Transverse colon (tissue), 4 donors: ENCODE data around the gene MYO19.

Experiments used
- EP300 ChIP-seq: sonication (generic); formaldehyde crosslinking; IDR thresholded peaks from one replicate; pipeline ENCODE4 v1.6.1; 2017; ENCODE audit warnings: antibody characterized with exemption, low read depth
- POLR2A ChIP-seq: fragments of 450-650 bp; IDR thresholded peaks from one replicate; pipeline ENCODE4 v1.6.1; 2016; ENCODE audit warnings: antibody characterized with exemption, mild to moderate bottlenecking, moderate library complexity
- POLR2AphosphoS5 ChIP-seq, 3 donors: sonication (generic); formaldehyde crosslinking; IDR thresholded peaks; one replicate each; pipeline ENCODE4 v1.6.1; 2016; ENCODE audit warnings: antibody characterized with exemption in 3 of 3
- TF ChIP-seq, protein P1 (sequence below), 5 experiments: fragments of 200-600 bp in 3 of 5; fragments of 450-650 bp in 2 of 5; sonication (generic) in 3 of 5; IDR thresholded peaks; 1 replicate in 2 of 5; 2 replicates in 3 of 5; pipeline ENCODE4 v1.5.1; 2016 to 2017; ENCODE audit warnings: antibody characterized with exemption in 5 of 5, inconsistent platforms in 3 of 5, mild to moderate bottlenecking in 2 of 5, moderate library complexity in 1 of 5

DNA sequence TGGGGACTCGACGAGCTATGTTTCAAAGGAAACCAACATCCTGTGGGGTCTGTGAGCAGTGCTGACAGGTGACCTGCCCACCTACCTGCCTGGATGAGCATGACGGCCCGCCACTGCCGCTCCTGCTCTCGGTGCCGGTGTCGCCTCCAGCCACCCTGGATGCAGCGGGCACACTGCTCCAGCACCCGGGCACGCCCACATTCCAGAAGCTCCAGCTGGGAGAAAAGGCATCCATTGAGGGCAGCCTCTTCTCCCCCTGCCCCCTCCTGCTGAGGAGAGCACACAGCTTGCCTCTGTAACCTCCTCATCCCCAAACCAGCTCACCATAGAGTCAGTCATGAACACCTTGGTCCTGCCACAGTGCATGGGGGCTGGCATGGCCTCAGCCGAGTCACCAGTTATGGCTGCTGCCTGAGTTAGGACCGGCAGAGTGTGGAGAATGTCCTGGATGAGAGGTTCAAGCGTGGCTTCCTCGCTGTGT is 33.9 kb downstream of the MYO19 start:
- TF ChIP-seq, protein P1, sequence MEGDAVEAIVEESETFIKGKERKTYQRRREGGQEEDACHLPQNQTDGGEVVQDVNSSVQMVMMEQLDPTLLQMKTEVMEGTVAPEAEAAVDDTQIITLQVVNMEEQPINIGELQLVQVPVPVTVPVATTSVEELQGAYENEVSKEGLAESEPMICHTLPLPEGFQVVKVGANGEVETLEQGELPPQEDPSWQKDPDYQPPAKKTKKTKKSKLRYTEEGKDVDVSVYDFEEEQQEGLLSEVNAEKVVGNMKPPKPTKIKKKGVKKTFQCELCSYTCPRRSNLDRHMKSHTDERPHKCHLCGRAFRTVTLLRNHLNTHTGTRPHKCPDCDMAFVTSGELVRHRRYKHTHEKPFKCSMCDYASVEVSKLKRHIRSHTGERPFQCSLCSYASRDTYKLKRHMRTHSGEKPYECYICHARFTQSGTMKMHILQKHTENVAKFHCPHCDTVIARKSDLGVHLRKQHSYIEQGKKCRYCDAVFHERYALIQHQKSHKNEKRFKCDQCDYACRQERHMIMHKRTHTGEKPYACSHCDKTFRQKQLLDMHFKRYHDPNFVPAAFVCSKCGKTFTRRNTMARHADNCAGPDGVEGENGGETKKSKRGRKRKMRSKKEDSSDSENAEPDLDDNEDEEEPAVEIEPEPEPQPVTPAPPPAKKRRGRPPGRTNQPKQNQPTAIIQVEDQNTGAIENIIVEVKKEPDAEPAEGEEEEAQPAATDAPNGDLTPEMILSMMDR (IDR thresholded peaks at IDR 0.05), result no peak
- TF ChIP-seq POLR2AphosphoS5 (IDR thresholded peaks at IDR 0.05) (no peak), POLR2A (no peak), EP300 (no peak)
